ENCODE results near the gene MTMR2.
"Not testable (repeated sequence)": the region's sequence is repeated elsewhere in the genome, so short reads cannot be mapped to it uniquely, and the experiment has no call there.

MTMR2 gene

GRCh38 chr11:95883381-95883780 lies 40.5 kb downstream of the MTMR2 start:
- DNase-seq = no peak

- DNase-seq = no peak
Observed at GRCh38 chr11:95877291-95877690, 46.6 kb downstream of the MTMR2 start.

- not testable (repeated sequence) for DNase-seq
Observed at GRCh38 chr11:95870877-95871276, 53.0 kb downstream of the MTMR2 start.

GRCh38 chr11:95867105-95867504 lies 56.8 kb downstream of the MTMR2 start:
- no peak for DNase-seq

- no peak for DNase-seq
Observed at GRCh38 chr11:95863486-95864140, 60.3 kb downstream of the MTMR2 start.

- not testable (repeated sequence) for DNase-seq
Observed at GRCh38 chr11:95860024-95860423, 63.9 kb downstream of the MTMR2 start.

GRCh38 chr11:95854362-95854761 lies 69.5 kb downstream of the MTMR2 start:
- not testable (repeated sequence) for DNase-seq

- DNase-seq = no peak
Observed at GRCh38 chr11:95853862-95854261, 70.0 kb downstream of the MTMR2 start.

- no peak for DNase-seq
Observed at GRCh38 chr11:95853138-95853537, 70.8 kb downstream of the MTMR2 start.

GRCh38 chr11:95850137-95850536 lies 73.8 kb downstream of the MTMR2 start:
- no peak for DNase-seq

GRCh38 chr11:95849087-95849825 lies 74.7 kb downstream of the MTMR2 start:
- no peak for DNase-seq

GRCh38 chr11:95845167-95845566 lies 78.7 kb downstream of the MTMR2 start:
- DNase-seq = no peak

GRCh38 chr11:95835768-95836488 lies 88.0 kb downstream of the MTMR2 start:
- no peak for DNase-seq

GRCh38 chr11:95835351-95835750 lies 88.6 kb downstream of the MTMR2 start:
- DNase-seq = no peak

- DNase-seq = no peak
Observed at GRCh38 chr11:95833378-95833777, 90.5 kb downstream of the MTMR2 start.

GRCh38 chr11:95832763-95833162 lies 91.1 kb downstream of the MTMR2 start:
- DNase-seq = no peak

GRCh38 chr11:95831198-95831883 lies 92.6 kb downstream of the MTMR2 start:
- no peak for DNase-seq

- no peak for DNase-seq
Observed at GRCh38 chr11:95829580-95830259, 94.2 kb downstream of the MTMR2 start.

GRCh38 chr11:95827696-95828095 lies 96.2 kb downstream of the MTMR2 start:
- no peak for DNase-seq

- no peak for DNase-seq
Observed at GRCh38 chr11:95821640-95822039, 102.3 kb downstream of the MTMR2 start.

- no peak for DNase-seq
Observed at GRCh38 chr11:95816037-95816436, 107.9 kb downstream of the MTMR2 start.

- not testable (repeated sequence) for DNase-seq
Observed at GRCh38 chr11:95811052-95811451, 112.9 kb downstream of the MTMR2 start.

- DNase-seq = not testable (repeated sequence)
Observed at GRCh38 chr11:95806464-95806863, 117.4 kb downstream of the MTMR2 start.

Measured in activated CD8-positive, alpha-beta memory T cell treated with anti-CD3 and anti-CD28 coated beads, Interleukin-2, amount 50 U/mL, for 48 hours (primary cell).